Islet precursor cell (in vitro differentiated cells): ENCODE measurements around the gene BAHD1.

Experiments used
- DNase-seq: peaks from one replicate; pipeline ENCODE4 v3.0.0-alpha.2; 2018

The BAHD1 gene

DNA sequence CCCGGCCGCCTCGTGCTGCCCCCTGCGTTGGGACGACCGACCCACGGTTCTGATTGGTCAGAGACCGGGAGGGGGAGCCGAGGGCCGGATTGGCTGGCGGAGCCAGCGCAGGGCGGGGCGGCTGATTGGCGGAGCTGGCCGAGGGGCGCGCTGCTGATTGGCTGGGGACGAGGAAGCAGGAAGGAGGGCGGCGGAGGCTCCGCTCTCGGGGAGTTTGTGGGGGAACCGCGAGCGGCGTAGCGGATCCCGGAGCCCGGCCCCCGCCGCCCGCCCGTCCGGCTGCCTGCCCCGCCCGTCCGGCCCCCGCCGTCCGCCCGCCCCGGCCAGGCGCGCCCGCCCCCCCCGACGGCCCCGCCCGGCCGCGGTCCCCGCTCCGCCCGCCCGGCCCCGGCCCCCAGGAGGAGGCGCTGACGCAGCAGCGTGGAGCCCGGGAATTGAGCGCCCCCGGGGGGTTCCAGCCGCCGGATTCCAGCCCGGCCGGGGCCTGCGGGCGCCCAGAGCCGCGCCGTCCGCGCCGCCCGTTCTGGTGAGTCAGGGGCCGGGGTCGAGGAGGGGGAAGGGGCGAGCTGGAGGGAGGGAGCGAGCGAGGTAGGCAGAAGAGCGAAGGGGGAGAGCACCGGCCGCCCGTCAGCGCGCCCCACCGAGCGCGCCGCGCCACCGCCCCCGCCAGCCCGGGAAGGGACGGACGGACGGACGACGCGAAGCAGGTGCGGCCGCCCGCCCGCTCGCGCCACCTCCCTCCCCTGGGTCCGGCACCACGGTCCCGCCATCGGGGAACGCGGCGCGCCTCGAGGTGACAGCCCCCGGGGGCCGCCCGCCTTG lies at the start of gene BAHD1:
Gene BAHD1 (plus strand): TSS at position 211 of the 822 bp plus-strand sequence. CDS start 17,512 bp downstream, outside the sequence.
- peak; percentile 97 for DNase-seq

DNA sequence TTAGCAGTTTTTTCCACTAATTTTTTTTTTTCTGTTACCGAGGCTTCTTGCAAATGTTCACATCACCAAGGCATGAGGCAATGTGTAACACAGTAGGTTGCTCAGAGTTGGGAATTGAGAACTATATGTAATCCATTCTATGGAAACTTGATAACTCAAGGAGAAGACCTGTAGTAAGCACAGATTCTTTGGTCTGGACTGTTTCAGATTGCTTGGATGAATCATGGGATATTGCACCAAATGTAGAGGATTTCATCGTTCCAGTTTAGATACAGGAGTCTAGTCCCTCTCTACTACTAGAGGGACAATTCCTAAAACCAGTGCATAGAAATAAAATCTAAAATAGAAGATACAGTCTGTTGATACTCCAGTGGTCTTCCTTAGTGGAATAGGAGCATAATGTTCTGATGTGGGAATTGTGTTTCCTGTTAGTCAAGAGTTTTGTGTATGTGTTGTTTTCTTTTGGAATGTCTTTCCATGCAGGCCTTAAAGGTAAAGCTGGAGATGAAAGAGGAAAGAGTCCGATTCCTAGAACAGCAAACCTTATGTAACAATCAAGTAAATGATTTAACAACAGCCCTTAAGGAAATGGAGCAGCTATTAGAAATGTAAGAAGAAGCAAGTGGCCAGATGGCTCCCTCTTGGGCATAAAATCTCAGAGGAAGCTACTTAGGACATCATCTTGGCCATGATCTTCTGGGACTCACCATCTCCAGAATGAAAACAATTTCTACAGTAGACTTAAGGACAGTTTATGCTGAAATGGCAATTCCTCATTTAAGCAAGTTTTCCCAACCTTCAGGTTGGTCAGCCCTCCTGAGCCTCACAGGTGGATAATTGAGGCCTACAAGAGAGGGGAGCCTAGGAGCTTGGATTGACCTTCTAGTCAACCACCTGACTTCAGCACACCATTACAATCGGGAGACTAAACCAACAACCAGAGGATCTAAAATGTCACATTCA lies 47.5 kb upstream of the BAHD1 start:
- DNase-seq = no peak

DNA sequence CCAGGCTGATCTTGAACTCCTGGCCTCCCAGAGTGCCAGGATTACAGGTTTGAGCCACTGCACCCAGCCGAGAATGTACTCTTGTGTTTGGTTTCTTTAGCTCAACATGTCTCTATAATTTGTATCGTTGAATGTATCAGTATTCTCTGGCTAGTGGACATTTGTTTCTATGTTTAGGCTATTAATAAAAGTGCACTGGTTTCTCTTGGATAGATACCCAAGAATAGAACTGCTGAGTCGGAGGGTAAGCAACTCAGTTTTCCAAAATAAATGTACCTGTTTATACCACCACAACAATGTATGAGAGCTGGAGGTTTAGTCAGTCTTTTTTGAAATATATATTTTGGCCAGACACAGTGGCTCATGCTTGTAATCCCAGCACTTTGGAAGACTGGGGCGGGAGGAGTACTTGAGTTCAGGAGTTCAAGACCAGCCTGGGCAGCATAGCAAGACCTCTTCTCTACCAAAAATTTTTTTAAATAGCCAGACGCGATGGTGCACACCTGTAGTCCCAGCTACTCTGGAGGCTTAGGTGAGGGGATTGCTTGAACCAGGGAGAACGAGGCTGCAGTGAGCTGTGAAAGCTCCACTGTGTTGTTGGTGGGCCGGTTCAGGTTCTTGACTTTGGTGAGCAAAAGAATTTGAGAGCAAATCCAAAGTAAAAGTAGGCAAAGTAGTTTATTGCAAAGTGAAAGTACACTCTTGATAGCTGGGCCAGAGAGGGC lies 42.9 kb upstream of the BAHD1 start:
- no peak for DNase-seq

DNA sequence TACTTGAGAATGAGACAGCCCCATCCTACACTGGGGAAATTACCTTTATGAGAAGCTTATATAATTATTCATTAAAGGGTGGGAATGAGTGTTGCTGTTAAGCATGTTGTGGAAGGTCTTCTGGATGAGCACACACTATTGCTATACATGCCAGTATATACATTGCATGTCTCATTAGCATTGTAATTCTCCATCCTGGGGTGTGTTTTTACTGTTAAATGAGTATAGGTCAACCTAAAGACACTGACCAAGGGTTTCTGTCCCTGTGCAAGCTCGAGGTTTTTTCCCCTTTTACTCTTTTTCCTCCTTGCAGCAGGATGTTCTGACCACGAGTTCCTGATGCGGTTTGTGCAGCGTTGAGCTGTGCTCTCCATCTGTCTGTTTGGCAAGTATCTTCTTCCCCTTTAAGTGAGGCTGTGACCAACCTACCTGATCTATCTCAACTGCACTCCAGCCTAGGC lies 42.3 kb upstream of the BAHD1 start:
- DNase-seq = no peak

DNA sequence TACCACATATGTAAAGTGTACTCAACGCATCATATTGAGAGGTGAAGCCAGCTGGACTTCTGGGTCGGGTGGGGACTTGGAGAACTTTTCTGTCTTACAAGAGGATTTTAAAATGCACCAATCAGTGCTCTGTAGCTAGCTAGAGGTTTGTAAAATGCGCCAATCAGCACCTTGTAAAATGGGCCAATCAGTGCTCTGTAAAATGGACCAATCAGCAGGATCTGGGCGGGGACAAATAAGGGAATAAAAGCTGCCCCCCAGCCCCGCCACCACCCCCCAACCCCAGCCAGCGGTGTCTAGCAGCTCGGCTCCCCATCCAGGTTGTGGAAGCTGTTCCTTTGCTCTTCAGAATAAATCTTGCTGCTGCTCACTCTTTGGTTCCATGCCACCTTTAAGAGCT lies 41.4 kb upstream of the BAHD1 start:
- no peak for DNase-seq

DNA sequence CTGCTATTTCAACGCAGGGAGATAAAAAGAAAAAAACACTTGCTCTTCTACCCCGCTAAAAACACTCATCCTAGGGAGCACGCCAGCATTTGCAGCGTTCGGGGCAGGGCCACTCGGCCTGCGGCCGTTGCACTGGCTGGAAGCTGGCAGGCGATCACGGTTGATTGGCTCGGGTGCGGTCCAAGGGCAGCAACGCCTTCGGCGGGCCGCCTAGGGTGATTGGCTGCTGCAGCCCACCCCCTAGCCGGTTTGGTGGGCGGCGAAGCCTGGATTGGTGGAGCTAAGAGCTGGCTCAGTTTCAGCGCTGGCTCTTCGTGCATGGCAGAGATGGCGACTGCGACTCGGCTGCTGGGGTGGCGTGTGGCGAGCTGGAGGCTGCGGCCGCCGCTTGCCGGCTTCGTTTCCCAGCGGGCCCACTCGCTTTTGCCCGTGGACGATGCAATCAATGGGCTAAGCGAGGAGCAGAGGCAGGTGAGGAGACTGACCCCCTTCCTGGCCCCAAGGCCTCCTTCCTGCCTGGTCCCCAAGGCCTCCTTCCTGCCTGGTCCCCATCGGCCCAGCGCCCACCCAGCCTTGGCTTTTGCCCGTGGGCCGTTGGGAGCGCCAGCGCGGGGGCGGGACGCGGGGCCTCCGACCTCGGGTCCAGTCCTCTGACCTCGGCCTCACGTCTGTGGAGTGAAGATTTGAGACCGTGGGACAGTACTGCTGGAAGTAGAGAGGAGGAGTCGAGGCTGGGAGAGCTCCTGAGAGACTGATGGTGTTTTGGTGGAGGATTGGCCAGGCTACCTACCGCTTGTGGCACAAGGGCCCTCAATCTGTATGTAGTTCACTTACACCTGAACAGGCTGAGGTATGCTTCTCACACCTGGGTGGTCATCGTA lies 35.0 kb upstream of the BAHD1 start, which contains the start of gene IVD:
Gene IVD (plus strand): TSS at position 295 of the 881 bp plus-strand sequence. CDS start 33 bp downstream, at position 328.
- DNase-seq = peak; percentile 98

DNA sequence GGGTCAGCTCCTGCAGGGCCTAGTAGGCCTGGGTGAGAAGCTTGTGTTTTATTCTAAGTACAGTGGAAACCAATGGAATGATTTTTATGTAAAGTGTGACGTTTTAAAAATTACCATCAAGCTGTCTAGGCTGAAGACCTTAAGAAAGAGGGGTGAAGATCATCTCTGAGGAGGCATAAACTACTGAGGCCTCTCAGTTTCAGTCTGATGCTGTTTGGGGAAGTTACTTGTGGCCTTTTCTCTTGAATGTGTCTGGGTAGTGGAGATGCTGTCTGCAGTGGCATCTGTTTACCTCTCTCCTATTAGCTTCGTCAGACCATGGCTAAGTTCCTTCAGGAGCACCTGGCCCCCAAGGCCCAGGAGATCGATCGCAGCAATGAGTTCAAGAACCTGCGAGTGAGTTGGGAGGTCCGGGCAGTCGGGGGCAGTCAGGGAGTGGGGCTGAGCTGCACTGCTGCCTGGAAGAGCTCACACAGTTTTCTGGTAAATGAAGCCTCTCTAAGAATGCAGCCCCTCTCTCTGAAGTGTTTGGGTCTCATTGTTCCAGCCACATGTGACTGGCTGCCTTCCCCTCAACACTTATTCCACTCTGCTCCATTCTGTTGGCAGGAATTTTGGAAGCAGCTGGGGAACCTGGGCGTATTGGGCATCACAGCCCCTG lies 33.3 kb upstream of the BAHD1 start:
- no peak for DNase-seq

DNA sequence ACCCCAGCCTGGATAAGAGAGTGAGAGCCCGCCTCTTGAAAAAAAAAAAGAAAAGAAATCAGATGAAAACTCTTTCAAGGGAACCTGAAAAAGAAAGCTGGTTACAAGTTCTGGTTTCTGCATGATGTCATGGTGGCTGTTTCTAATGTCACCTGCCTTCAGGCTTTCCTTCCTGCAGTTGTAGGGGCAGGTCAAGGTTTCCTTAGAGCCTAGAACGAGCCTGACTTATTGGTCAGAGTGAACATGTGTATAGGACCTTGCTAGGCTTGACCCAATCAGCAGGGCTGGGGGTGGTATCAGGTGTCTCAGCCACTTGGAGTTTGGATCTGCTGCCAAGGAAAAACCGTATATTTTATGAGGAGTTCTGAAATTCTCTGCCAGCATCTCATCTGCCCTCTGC lies 31.4 kb upstream of the BAHD1 start:
- DNase-seq = no peak

DNA sequence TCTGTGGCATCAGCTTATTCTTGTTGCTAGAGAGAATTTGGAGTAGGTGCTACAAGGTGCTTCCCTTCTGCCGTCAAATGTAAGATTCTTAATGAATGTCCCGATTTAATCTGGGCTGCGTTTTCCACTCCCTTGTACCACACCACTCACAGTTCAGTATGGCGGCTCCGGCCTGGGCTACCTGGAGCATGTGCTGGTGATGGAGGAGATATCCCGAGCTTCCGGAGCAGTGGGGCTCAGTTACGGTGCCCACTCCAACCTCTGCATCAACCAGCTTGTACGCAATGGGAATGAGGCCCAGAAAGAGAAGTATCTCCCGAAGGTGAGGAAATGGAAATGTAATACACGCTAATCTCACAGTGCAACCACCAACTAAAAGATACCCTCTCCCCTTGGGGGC lies 30.3 kb upstream of the BAHD1 start:
- DNase-seq = no peak

DNA sequence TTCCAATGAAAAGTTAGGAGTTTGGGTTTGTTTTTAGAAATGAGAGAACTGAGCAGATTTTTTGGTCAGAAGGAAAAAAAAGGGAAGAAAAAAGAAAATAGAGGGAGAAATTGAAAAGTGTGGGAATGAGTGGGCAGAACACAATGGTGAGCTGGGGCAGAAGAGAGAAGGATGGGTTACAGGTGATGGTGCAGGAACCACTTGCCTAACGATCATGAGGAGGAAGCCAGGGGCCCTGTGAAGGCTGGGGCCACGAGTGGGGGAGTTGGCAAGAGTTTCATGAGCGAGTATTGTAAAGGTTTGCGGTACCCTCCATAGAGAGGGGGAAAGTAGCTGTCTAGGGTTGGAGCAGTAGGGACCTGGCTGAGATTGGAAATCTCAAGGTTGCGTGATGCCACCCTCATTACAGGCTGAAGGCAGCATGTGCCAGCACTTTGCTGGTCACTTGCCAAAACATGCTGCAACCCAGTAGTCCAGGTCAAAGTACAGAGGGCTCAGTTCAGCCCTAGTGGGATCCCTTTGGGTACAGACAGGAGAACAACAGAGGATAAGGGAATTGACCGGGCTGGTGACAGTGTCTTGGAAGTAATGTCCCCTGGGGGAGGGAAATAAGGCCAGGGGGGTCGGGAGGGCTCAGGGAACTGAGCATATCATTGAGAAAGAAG lies 28.5 kb upstream of the BAHD1 start:
- DNase-seq = no peak

DNA sequence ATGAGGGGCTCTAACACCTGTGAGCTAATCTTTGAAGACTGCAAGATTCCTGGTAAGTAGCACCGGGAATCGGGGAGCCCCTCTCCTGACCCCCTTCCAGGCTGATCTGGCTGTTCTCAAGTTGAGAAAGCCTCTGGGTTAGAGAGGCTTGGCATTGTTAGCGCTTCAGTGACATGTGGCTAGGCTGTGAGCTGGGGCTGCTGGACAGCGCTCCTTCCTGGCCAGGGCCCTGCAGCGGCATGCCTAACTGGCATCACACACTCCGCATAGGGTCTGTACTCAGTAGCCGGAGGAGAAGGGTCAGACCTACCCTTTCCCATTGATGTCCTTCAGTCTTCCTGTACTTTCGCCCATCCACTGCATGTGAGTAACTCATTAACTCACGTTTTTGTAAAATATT lies 27.7 kb upstream of the BAHD1 start:
- no peak for DNase-seq

DNA sequence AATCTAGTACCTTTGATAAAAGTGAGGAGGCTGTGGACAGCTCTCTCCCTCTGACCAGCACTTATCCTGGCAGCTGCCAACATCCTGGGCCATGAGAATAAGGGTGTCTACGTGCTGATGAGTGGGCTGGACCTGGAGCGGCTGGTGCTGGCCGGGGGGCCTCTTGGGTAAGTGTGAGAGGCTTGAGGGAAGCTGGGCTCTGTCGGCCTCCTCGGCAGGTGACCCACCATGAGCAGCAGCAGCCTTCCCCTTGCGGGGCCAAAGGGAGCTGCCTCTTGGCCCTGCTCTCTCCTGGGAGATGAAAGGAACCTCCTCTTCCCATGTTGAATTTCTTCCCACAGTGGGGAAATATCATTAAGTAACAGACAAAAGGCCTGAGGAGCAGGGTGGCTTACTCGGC lies 25.9 kb upstream of the BAHD1 start:
- DNase-seq = no peak

DNA sequence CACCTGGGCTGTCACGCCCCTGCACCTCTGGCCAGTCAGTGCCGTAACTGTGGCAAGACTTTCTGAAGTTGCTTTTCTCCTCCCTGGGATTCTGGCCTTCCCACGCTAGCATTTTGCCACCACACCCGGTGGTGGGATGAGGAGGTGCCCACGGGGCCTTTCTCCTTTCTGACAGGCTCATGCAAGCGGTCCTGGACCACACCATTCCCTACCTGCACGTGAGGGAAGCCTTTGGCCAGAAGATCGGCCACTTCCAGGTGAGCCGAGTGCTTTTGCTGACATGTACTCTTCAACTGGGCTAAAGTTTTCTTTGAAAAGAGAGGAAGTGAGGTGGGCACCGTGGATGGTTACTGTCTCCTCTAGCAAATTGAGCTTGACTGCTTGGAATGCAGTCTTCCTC lies 25.5 kb upstream of the BAHD1 start:
- no peak for DNase-seq

DNA sequence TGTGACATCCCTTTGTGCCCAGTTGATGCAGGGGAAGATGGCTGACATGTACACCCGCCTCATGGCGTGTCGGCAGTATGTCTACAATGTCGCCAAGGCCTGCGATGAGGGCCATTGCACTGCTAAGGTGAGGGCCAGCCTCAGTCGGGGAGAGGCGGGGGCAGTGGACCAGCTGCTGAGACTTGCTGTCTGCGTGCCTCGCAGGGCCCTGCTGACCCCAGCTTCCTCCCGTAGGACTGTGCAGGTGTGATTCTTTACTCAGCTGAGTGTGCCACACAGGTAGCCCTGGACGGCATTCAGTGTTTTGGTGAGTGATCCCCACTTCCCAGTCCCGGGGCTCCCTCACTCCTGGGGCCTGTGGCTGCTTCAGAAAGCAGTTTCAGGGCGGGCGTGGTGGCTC lies 24.7 kb upstream of the BAHD1 start:
- no peak for DNase-seq

DNA sequence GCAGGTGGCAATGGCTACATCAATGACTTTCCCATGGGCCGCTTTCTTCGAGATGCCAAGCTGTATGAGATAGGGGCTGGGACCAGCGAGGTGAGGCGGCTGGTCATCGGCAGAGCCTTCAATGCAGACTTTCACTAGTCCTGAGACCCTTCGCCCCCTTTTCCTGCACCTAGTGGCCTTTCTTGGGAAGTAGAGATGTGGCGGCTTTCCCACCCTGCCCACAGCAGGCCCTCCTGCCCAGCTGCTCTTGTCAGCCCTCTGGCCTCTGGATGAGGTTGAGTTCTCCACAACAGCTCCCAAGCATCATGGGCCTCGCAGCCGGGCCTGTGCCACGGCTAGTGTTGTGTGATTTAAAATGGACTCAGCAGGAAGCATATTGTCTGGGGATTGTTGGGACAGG lies 22.6 kb upstream of the BAHD1 start:
- DNase-seq = no peak

DNA sequence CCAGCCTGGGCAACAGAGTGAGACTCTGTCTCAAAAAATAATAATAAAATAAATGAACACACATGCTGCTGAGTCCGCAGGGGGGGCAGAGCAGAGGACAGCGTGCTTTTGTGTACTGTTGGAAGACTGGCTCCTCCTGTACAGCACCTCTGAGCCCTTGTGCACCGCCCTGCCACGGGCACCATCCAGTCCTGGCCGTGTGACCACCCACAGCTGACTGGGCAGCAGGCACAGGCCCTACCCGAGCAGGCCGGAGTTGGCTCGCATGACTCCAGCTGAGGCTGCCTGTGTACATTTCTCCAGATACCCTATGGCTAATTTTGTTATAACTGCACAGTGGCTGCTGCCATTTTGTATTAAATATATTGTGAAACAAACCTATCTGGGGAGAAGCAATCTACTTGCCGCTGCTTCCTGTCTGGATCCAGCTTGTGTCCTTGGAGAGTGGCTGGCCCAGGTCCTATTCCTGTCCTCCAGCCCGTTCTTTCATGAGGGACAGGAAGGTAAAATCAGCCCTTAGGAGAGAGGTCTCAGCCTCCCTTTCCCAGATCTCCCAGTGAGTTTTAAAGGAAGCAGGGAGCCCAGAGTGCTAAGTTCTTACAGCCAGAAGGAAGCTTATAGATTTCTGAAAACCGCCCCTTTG lies 20.6 kb upstream of the BAHD1 start:
- no peak for DNase-seq

DNA sequence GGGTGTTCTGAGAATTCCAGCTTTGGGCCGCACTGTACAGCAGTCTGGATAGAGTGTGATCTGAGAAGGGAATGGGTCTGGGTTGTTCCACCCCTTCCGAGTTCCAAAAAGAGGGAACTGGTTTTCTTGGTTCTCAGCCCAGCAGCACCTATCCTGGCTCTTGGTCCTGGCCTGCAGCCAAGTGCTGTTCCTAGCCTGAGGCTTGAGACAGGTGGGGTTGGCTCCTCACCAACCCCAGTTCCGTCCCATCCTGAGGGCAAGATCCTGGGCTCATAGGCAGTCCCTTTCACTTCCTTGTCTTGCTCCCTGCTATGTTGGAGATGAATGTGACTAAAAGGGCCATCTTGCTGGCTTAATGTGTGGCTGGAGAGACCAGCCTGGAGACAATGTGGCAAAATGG lies 20.0 kb upstream of the BAHD1 start:
- no peak for DNase-seq

DNA sequence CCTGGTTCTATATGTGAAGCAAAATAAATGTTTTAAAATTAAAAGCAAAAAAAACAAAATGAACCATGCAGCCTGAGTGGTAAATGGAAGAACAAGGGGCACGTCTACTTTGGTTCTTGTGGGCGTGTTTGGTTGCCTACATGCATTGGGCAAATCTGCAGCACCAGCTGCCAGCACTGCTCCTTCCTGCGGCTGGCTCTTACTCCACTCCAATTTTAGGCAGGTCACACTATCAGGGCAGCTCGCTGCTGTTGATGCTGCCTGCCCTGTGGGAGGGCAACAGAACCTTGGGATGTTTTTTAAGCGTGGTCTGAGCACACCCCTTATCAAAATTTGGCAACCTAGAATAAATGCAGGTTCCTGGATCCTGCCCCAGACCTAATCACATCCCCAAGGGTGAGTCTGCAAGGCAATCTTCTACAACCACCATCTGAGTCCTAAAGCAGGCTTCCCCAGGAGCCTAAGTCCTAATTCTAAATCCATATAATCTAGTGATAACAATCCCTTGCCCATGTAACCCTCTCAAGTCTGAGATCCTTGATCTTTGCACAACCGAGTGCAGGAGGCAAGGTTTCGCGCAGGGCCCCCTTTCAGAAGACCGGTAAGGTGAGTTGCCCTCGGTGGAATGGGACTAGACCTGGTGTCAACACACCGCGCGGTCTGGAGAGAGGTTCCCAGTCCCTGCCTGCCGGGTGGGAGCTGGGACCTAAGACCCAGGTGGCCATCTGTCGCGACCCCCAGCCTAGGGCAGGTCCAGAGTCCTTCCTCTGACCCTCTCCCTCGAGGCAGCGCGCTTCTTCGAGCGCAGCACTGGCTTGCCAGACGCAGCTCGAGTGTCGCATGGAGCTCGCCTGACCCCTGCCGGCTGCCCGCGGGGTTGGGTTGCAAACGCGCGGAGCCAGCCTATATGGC lies 19.3 kb upstream of the BAHD1 start:
- peak; percentile 86 for DNase-seq

DNA sequence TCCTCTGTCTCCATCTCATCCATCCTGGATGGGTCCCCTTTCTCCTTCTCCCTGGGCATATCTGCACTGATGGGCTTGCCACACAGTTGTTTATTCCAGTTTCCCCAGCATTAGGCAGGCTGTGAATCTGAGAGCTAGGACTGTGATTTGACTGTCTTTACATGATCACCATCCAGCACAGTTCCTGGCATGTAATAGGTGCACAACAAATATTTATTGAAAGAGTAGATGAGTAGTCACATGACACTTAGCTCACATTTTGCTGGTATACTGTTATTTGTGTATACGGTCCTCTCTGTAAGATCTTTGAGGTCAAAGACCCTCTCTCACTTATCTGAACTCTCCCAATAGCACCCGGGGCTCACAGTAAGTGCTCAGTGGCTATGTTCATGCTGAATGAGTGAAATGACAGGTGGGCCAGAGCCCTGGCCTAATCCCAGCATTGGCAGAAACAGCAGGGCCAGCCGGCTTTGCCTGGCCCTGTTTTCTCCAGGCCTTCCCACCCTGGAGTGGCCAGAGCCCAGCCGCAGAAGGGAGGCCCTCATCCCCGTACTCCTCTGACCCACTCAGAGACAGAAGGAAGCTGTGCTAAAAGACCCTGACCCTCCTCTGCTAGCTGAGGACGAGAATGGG lies 16.2 kb upstream of the BAHD1 start:
- no peak for DNase-seq
